Activated gamma-delta T cell (primary cell): ENCODE measurements around the gene TMEM11.

Source experiments
- DNase-seq: peaks from one replicate; lab custom pipeline; 2025; lab: John Stamatoyannopoulos, UW
- total RNA-seq, 2 donors: gene quantifications; one replicate each; lab custom pipeline; 2026; lab: John Stamatoyannopoulos, UW

Gene TMEM11, protein sequence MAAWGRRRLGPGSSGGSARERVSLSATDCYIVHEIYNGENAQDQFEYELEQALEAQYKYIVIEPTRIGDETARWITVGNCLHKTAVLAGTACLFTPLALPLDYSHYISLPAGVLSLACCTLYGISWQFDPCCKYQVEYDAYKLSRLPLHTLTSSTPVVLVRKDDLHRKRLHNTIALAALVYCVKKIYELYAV
- total RNA-seq: 14.4 to 18.4 reads per million in 2 donors

DNA sequence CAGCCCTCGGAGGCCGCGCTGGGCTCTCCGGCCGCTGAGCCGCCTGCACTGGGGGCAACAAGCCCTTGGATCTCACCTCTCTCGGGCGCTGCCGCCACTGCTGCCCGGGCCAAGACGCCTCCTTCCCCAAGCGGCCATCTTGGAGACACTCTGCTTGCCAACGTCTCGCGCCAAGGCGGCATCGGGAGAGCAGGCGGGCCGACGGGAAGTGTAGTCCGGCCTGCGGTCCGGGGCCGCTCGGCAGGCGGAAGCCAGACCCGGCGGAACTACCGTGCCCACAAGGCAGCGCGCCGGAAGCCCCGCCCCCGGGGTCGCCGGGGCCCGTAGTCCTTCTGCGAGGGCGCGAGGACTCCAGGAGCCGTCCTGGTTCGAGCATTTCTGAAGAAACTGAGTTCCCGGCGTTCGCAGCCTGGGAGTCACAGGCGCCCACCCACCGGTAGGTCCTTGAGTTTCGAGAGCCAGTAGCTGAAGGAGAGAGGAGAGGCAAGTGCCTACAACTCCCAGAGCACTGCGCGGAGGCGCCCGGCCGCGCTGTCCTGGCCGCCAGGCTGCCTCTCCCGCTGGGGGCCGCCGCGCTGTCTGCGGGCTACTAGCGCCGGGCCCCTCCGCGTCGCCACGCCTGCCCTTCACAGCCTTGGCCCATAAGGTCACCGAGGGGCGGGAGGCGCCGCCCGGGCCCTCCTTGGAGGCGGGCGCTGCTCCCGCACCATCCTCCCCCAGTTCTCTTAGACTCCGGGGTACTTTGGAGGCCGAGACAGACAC lies at the start of gene TMEM11:
Gene TMEM11 (minus strand): TSS at position 147 of the 762 bp plus-strand sequence. CDS start 9 bp downstream, at position 138.
- DNase-seq: peak; percentile 91

DNA sequence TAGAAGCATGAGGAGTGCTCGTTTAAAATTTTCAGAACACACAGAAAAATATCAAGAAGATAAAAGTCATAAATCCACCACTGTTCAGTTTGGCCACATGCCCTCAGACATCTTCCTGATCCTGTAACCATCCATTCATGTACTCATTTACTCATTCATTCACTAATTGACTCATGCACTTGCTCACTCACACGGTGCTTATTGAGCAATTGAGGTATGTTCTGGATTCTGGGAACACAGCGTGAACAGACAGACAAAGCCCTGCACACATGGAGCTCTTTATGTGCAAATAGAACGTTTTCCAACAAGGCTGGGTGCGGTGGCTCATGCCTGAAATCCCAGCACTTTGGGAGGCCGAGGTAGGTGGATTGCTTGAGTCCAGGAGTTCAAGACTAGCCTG lies 49.4 kb upstream of the TMEM11 start:
- DNase-seq: no peak

DNA sequence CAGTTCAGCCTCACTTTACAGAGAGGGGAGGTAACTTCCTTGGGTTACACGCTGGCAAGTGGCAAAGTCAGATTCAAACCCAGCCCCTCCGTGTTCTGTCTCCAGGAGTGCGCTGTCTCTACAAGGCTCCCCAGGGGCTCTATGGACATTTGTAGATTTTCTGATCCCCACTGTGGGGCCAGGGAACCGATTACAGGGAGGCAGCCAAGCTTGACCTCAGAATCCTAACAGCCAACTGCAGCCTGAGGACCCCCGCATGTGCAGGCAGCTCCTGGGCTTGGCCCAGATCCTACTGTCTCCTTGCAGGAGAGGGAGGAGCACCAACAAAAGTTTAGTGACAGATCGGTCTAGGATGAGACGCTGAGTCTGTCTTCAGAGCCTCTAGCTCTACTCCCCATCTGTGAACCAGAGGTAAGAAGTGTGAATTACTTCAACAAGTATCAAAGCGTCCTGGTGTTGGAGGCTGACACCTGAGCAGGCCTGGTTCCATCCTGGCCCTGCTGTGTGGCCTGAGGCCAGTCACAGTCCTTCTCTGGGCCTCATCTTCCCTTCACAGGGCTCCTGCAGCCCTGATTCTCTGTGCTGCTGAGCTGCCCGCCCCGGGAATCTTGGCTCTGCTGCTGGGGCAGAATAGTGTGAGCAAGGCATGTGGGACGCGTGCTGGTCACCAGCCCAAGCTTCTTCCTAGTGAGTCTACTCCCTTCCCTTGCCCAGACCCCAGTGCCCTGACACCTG lies 48.5 kb upstream of the TMEM11 start:
- DNase-seq: no peak

DNA sequence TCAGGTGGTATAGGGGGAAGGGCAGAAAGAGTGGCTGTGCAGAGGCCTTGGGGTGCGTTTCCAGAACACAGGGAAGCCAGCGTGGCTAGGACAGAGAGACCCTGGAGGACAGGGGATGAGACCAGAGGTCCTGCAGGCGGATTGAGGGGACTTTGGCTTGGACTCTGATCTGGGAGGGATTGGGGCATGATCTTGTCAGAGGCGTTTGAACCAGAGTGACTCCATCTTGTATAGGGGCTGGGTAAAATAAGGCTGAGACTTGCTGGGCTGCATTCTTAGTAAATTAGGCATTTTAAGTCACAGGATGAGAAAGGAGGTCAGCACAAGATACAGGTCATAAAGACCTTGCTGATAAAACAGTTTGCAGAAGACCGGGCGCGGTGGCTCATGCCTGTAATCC lies 44.6 kb upstream of the TMEM11 start:
- DNase-seq: no peak

DNA sequence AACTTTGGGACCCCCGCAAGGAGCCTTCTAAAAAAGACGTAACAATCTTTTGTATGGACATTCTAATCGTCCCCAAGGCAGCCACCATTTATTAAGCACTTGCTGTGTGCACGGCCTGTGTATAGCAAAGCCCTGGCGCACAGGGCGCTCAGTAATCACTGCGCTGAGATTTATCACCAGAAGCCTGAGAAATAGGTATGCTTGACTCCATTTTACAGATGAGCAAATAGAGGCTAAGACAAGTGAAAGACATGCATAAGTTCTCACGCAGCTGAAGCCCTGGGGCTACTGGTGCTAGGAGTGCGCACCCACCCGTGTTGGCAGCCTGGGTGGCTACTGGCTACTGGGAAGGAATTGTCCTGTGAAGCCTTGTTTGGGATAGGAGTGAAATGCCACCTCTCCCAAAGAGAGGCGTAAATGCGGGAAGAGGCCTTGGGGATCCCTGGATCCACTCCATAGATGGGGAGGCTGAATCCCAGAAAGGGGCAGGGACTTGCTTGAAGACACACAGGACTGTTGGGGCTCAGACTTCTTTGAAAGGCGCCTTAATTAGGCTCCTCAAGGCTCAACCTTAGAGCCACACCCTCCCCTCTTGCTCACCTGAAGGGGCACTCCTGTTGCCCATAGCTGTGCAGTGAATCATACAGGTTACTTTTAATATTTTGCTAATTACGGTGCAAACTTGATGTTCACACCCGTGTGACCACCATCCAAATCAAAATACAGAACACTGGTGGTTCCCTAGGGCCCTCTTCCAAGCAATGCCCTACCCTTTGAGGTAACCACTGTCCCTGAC lies 39.9 kb upstream of the TMEM11 start:
- no peak for DNase-seq

DNA sequence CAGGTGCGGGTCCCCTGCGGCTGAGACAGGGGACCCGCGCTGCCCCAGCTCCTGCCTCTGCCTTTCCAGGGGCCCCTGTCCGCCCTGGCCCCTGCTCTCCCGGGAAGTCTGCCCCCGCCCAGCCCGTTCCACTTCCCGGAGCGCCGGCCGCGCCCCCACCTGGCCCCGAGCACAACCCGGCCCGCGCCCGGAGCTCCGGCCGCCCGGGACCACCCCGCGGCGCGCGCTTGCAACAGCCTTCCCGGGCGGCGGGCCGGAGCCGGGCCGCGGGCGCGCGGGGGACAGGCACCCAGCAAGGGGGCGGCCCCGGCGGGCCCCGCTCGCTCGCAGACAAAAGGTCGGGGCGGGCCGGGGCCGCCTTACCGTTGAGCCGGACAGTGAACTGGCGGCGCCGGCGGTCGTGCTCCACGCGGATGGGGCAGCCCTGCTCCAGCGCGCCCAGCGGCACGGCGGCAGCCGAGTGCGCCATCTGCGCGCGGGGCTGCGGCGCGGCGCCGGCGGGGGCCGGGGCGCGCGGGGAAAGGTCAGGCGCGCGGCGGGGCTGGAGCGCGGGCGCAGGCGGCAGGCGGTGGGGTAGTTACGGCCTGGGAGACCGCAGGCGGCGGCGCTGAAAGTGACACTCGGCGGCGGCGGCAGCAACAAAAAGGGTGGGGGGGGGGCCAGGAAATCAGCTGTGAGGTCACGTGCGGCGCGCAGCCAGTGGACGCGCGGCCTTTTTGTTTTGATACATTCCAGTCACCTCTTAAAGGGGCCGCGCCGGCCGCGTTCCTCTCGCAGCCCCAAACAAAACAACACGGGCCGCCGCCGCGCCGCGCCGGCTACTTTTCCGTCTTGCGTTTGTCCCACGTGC lies 39.1 kb upstream of the TMEM11 start, which contains the start of gene NATD1:
Gene NATD1 (minus strand): TSS at position 615 of the 850 bp plus-strand sequence. CDS start 146 bp downstream, at position 469.
- DNase-seq: peak; percentile 78

DNA sequence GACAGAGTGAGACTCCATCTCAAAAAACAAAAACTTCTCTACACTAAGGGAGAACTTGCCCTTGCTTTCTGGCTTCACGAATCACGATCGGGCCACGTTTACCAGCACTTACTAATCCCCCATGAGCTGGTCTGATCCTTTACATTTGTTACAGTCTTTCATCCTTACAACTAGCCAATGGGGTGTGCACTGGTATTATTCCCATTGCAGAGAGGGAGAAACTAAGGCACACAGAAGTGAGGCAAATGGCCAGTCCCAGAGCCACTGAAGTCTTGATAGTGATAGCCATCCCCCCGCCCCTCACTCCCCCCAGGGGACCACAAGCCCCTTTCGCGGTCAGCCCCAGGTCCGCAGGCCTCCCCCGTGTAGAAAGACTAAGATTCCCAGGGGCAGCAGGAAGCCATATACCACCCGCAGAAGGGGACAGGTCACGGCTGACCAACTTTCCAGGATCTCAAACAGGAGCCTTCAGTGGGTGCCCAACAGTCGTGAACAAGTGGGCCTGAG lies 38.4 kb upstream of the TMEM11 start:
- no peak for DNase-seq

DNA sequence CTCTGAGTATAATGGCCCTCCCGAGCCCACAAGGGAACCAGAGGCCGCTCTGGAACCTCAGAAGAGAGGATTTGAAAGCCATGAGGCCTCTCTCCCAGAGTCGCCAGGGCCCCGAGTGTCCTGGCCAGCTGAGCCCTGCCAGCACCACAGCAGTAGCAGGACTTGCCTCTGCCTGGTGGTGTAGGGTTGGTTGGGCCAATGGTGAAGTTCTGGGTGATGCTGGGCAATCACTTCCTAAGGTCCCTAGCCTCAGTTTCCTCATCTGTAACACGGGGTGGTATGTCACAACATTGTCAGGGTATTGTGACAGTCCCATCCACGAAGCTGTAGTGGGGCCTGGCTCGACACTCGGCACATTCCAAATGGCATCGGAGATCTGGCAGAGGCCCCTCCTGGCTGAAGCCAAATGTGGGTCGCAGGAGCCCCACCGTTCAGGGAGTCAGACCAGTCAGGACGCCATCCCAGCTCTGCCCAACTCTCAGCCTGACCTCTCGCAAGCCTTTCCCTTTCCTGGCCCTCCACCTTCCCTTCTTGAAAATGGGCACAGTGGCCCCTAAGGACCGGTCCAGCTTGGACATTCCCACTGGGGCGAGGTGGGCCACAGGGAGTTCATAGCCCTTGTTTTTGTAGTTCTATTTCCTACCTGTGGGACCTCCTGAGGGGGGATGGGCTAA lies 37.5 kb upstream of the TMEM11 start:
- DNase-seq: no peak

DNA sequence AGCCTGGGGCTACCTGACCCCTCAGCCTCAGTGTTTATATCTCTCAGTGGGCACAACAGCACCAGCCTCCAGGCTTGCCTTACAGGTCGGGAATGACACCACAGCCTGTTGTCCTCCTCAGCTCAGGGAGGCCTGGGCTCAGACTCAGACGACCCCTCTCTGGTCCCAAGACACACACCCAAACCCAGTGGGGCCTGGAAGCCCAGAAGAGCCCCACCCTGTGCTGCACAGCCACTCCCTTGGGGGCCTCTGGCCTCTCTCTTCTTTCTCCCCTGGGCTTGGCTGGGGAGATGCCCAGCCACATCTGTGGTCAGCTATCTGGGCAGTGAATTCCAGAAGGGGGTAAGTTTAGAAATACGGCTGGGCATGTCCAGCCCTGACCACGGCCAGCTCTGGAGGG lies 36.9 kb upstream of the TMEM11 start:
- DNase-seq: no peak

DNA sequence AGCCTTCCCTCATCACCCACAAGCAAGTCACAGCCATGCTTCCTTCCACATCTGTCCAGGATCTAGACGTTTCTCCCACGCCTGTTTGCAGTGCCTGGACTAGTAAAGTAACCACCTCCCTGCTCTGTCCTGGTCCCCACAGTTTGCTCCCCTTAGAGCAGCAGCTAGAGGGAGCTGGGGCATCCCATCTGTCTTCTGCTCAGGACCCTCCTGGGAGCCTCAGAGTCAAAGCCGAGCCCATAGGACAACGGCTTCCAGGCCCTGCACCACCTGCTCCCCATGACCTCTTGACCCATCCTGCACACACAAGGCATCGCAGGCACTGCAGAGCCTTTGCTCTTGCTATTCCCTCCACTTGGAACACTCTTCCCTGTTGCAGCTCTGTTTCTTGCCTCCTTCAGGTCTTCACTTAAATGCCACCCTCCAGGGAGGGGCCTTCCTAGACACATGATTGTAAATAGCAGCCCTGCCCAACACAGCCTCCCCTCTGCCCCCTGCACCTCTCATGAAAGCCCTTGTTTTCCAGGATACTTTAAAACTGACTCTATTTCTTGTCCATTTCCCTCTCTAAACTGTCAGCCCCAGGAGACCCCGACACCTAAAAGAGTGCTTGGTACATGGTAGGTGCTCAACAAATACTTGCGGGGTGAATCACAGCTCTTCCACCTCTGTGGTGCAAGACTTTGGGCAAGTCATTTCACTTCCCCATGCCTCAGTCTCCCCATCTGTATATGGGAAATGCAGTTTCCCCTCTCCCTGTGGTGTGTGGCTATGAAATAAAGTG lies 36.2 kb upstream of the TMEM11 start:
- DNase-seq: no peak

DNA sequence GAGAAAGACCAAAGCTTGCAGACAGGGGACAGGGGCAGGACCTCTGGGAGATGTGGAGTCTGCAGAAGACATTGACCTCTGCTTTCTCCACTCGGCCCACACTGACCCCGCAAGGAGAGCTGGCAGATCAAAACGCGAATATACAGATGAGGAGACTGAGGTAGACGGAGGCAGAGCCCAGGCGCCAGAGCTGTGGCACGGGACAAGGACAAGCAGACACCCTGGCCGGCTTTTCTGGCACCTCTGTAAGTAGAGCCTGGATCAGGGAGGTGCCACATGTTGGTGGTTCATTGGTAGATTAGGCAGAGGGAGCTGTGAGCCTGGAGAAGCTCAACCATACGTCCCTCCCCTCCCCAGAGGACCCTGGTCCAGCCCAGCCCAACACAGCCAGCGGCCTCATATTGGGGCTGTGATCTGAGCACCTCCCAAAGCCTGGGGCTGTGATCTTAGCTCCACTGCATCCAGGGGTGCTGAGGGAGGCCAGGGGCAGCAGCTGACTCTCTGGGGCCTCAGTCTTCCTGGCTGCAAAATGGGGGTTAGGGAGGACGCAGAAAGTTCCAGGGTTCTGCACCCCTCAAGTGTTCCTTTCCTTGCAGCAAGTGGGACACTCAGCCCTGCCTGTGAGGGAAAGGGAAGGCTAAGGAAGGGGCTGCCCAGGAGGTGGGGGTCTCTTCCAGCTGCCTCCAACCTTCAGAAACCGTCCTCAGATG lies 35.3 kb upstream of the TMEM11 start:
- no peak for DNase-seq

DNA sequence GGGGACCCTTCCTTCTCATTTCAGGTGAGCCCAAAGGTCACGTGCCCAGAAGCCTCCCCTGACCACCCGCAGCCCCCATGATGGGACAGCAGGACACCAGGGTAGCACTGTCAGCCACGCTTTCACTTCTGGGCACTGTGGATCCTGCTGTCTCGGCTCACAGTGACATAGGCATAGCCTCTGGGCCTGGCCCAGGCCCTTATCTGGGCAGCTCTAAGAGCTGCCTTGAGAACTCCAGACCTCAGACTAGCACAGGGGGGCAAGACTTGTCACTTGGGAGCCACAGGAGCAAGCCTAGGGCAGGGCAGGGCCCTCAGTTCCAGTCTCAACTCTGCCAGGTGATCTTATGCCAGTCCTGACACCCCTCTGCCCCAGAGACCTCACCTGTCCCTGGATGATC lies 34.5 kb upstream of the TMEM11 start:
- DNase-seq: no peak

DNA sequence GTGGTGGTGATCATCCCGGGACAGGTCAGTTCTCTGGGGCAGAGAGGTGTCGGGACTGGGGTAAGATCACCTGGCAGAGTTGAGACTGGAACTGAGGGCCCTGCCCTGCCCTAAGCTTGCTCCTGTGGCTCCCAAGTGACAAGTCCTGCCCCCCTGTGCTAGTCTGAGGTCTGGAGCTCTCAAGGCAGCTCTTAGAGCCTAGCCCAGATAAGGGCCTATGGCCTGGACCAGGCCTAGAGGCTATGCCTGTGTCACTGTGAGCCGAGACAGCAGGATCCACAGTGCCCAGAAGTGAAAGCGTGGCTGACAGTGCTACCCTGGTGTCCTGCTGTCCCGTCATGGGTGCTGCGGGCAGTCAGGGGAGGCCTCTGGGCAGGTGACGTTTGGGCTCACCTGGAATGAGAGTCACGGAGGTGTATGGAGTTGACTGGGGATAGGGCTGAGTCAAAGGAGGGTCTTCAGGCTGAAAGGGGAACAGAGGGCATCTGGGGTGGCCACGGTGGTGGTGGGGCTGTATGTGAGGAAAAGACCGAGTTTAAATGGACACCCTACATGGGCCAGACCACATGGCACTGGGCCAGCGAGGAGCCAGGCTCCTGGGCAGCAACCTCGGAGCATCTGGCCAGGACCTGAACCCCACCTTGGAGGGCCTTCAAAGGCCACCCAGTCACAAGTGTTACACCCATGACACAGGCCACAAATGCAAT lies 33.7 kb upstream of the TMEM11 start:
- no peak for DNase-seq

DNA sequence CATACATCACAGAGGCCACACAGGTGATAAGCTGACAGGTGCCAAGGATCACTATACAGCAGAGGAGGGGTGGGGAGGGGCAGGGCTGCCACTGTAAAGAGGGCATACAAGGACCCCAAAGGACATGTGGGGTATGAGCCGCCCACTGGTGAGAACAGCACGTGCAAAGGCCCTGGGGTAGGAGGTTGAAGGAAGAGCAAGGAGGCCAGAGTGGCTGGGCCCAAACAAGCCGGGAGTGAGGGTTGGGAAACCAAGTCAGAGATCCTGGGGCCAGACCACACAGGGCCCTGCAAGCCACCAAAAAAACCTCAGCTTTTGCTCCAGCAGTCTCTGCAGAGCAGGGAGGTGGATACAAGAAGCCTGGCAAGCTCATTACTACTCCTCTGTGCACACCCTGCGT lies 32.7 kb upstream of the TMEM11 start:
- DNase-seq: no peak

DNA sequence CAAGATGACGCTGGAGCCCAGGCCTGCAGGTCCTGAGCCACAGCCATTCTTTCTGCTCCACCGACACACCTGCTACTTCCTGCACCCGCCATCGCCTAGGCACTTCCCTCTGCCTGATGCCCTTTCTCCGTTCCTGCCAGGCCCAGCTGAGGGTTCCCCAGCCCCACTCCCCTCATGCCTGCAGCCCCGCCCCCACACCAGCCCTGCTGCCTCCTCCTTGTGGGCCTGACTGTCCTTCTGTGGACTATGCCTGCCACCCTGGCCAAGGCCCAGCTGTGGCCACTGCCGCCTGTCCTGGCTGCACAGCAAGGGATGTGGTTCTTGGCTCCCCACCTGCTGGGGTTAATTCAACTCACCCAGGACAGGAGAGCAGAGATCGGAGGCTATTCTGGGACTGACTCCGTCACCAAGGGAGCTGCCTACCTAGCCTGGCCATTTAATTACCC lies 31.7 kb upstream of the TMEM11 start:
- no peak for DNase-seq

DNA sequence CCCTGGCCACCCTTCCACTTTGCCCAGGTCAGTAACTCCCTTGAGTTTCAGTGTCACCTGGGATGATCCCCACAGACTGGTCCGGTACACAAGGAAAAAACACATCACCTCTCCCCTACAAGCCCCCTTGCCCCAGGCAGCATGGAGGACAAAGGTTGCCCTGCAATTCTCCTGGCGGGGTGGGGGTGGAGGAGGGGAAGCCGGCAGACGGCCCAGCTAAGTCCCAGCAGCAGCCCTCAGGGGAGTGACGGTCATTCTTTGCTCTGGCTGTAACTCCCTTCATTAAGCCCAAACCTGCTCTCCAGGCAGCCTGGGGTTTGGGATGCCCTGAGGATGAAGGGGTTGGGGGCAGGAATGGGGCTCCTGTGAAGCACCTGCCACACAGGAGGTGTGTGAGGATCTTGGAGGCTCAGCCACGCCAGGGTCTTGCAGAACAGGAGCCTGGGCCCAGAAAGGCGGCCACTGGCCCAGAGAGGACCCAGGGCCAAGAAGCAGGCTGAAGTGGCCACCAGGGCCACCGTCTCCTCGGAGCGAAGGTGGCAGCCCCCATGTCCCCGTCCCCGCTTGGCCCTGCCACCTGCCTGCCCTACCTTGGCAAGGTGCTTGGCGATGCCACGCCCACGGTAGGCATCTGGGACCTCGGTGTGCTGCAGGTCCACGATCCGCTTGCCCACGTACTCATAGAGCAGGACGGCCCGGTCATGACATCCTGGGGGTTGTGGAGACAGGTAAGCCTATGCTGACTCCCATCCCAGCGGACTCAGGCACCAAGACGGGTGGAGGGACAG lies 29.7 kb upstream of the TMEM11 start:
- DNase-seq: no peak
